GM23248 (cell line): ENCODE data around the gene CFH. TPM values are rescaled to one million over a fixed set of nuclear protein-coding genes. Genes with fewer than 3 reads are reported as not detected.

ENCODE experiments used
- DNase-seq: peaks from one replicate; pipeline ENCODE4 v3.0.0-alpha.2; 2015
- H2AFZ ChIP-seq: fragments of 200-600 bp; sonication (generic); 2 replicates; pipeline ENCODE4 v1.6.1; 2016; ENCODE audit warnings: antibody characterized with exemption
- H3F3A ChIP-seq: fragments of 200-600 bp; sonication (generic); 2 replicates; pipeline ENCODE4 v1.6.1; 2016; ENCODE audit warnings: mild to moderate bottlenecking, antibody characterized with exemption, mixed run types; ENCODE audit not compliant: insufficient read depth
- H3K27ac ChIP-seq: fragments of 200-600 bp; sonication (generic); 2 replicates; pipeline ENCODE4 v1.5.1; 2016; ENCODE audit warnings: mild to moderate bottlenecking
- H3K27me3 ChIP-seq: fragments of 200-600 bp; sonication (generic); replicated peaks from 2 replicates; pipeline ENCODE4 v1.6.1; 2016; ENCODE audit warnings: mild to moderate bottlenecking; ENCODE audit not compliant: insufficient read depth
- H3K36me3 ChIP-seq: fragments of 200-600 bp; sonication (generic); 2 replicates; pipeline ENCODE4 v1.6.1; 2016; ENCODE audit warnings: low read depth, mild to moderate bottlenecking
- H3K4me1 ChIP-seq: fragments of 200-600 bp; sonication (generic); 2 replicates; pipeline ENCODE4 v1.6.1; 2016; ENCODE audit warnings: mild to moderate bottlenecking; ENCODE audit not compliant: insufficient read depth
- H3K4me2 ChIP-seq: fragments of 200-600 bp; sonication (generic); one replicate; pipeline ENCODE4 v1.6.1; 2016; ENCODE audit warnings: mild to moderate bottlenecking; ENCODE audit not compliant: unreplicated experiment
- H3K4me3 ChIP-seq: fragments of 200-600 bp; sonication (generic); 2 replicates; pipeline ENCODE4 v1.5.1; 2016; ENCODE audit warnings: mild to moderate bottlenecking
- H3K79me2 ChIP-seq: fragments of 200-600 bp; sonication (generic); 2 replicates; pipeline ENCODE4 v1.6.1; 2016; ENCODE audit warnings: mild to moderate bottlenecking; ENCODE audit not compliant: insufficient read depth
- H3K9ac ChIP-seq: fragments of 200-600 bp; sonication (generic); 2 replicates; pipeline ENCODE4 v1.6.1; 2016; ENCODE audit warnings: mild to moderate bottlenecking
- H3K9me2 ChIP-seq: fragments of 200-600 bp; sonication (generic); 2 replicates; pipeline ENCODE4 v1.6.1; 2016; ENCODE audit warnings: mixed run types, mild to moderate bottlenecking, moderate library complexity; ENCODE audit not compliant: insufficient read depth
- H3K9me3 ChIP-seq: fragments of 200-600 bp; sonication (generic); one replicate; pipeline ENCODE4 v1.6.1; 2017; ENCODE audit warnings: low read depth
- H4K20me1 ChIP-seq: fragments of 200-600 bp; sonication (generic); 2 replicates; pipeline ENCODE4 v1.6.0; 2016; ENCODE audit not compliant: insufficient read depth
- EZH2 ChIP-seq: fragments of 200-600 bp; sonication (generic); IDR thresholded peaks from 2 replicates; pipeline ENCODE4 v1.6.1; 2018; ENCODE audit warnings: antibody characterized with exemption, mild to moderate bottlenecking; ENCODE audit not compliant: insufficient read depth, poor library complexity, severe bottlenecking
- EZH2phosphoT487 ChIP-seq: fragments of 200-600 bp; sonication (generic); IDR thresholded peaks from 2 replicates; pipeline ENCODE4 v1.6.1; 2018; ENCODE audit warnings: antibody characterized with exemption, moderate library complexity, mild to moderate bottlenecking, low read depth; ENCODE audit not compliant: insufficient read depth
- WGBS, 2 experiments: methylation state at CpG; one replicate each; pipeline ENCODE4 v1.1.6; 2015 to 2017; ENCODE audit warnings: low lambda C conversion rate in 2 of 2, low coverage in 1 of 2; ENCODE audit errors: missing lambda C conversion rate in 2 of 2; 5-methylcytosine and 5-hydroxymethylcytosine counted together
- in situ Hi-C: fragments of 300-500 bp; cut with MboI; formaldehyde crosslinking; loops from 2 replicates; pipeline ENCODE4 v1.15.0; 2020
- polyA plus RNA-seq: library from polyadenylated mRNA; unstranded; fragments of >200 nt; fragmentation: Nextera tagmentation; extraction: Ambion mirVana; gene quantifications from 2 replicates; pipeline ENCODE4 v1.2.1, GENCODE V29; 2016
- total RNA-seq: library from RNA; depleted of rRNA; stranded (reverse); fragments of >200 nt; shearing (Covaris generic); gene quantifications from 2 replicates; pipeline ENCODE4 v1.2.3, GENCODE V29; 2014

The CFH gene
- total and polyA plus RNA-seq, 2 experiments from 2014 or later = 19.3 to 22.7 TPM

DNA sequence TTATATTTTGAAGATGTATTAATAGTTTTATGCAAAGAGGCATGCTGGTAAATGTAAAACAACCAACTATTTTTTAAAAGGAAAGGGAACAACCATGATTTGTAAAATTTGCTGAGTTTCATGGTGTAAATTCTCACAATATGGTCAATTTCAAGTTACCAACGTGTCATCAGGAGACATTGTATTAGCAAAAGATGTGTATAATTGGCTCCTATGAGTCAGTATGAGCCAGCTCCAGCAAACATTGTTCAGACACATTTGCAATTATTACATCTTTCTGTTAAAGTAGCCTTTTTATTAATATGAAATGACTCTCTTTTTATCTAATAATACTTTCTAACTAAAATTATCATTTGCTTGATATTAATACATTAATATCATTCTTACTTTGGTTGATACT lies 15.3 kb downstream of the CFH start:
- no peaks in the 10 kb centered on the region for H4K20me1 ChIP-seq
- H3K9me2 ChIP-seq = no peaks in the 10 kb centered on the region
- no peaks in the 10 kb centered on the region for H3F3A ChIP-seq
- no peak for TF ChIP-seq EZH2
- TF ChIP-seq EZH2phosphoT487 = no peak
- H3K79me2 ChIP-seq = no peaks in the 10 kb centered on the region
- in situ Hi-C loops = loop anchor here (10.0 to 25.0 kb wide), 2 partner anchors 330 to 502 kb away; no protein-coding TSS in a partner anchor
- DNase-seq = peak; percentile 29
- H3K4me1 ChIP-seq = no peaks in the 10 kb centered on the region
- 41 to 44% methylated on average over 1 of the region's 1 CpG for WGBS, 2 experiments
- H3K4me2 ChIP-seq = no peak overlapping the region
- peaks cover 9% of the 10 kb centered on the region for H3K9me3 ChIP-seq
- H3K27me3 ChIP-seq = no peaks in the 10 kb centered on the region
- no peak overlapping the region for H3K9ac ChIP-seq
- H3K36me3 ChIP-seq = no peaks in the 10 kb centered on the region
- no peak overlapping the region for H2AFZ ChIP-seq
- no peak overlapping the region for H3K4me3 ChIP-seq
- no peak overlapping the region for H3K27ac ChIP-seq

DNA sequence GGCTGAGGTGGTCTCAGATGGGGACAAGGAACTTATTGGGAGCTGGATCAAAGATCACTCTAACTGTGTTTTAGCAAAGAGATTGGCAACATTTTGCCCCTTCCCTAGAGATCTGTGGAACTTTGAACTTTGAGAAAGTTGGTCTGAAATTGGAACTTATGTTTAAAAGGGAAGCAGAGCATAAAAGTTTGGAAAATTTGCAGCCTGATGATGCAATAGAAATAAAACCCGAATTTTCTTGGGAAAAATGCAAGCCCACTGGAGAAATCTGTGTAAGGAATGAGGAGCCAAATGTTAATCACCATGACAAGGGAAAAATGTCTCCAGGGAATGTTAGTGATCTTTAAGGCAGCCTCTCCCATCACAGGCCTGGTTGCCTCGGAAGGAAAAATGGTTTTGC lies 17.2 kb downstream of the CFH start:
- Histone ChIP-seq H3F3A (no peaks in the 10 kb centered on the region), H2AFZ (no peak overlapping the region), H3K4me3 (no peak overlapping the region), H3K4me1 (no peaks in the 10 kb centered on the region), H3K9me3 (peaks cover 9% of the 10 kb centered on the region), H3K4me2 (no peak overlapping the region), H3K27me3 (no peaks in the 10 kb centered on the region), H3K9ac (no peak overlapping the region), H3K9me2 (no peaks in the 10 kb centered on the region), H4K20me1 (no peaks in the 10 kb centered on the region), H3K79me2 (no peaks in the 10 kb centered on the region), H3K27ac (no peak overlapping the region), H3K36me3 (no peaks in the 10 kb centered on the region)
- no peak for TF ChIP-seq EZH2phosphoT487
- TF ChIP-seq EZH2 = no peak
- WGBS, 2 experiments = 41 to 46% methylated on average over 2 of the region's 2 CpGs
- in situ Hi-C loops = loop anchor here (10.0 to 25.0 kb wide), 2 partner anchors 332 to 504 kb away; no protein-coding TSS in a partner anchor
- DNase-seq = no peak

DNA sequence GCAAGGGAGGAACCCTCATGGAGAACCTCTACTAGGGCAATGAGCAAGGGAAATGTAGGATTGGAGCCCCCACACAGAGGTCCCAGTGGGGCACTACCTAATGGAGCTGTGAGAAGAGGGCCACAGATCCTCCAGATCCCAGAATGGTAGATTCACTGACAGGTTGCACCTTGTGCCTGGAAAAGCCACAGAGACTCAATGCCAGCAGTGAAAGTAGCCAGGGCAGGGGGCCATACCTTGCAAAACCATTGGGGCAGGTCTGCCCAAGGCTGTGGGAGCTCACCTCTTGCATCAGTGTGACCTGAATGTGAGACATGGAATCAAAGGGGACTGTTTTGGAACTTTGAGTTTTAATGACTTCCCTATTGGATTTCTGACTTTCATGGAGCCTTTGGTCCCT lies 17.9 kb downstream of the CFH start:
- no peak for DNase-seq
- in situ Hi-C loops = loop anchor here (10.0 to 25.0 kb wide), 2 partner anchors 332 to 505 kb away; no protein-coding TSS in a partner anchor
- Histone ChIP-seq H3K4me2 (no peak overlapping the region), H3K9me2 (no peaks in the 10 kb centered on the region), H3F3A (no peaks in the 10 kb centered on the region), H3K27ac (no peak overlapping the region), H3K4me1 (no peaks in the 10 kb centered on the region), H4K20me1 (no peaks in the 10 kb centered on the region), H3K4me3 (no peak overlapping the region), H3K9me3 (peaks cover 9% of the 10 kb centered on the region), H3K27me3 (no peaks in the 10 kb centered on the region), H2AFZ (no peak overlapping the region), H3K9ac (no peak overlapping the region), H3K36me3 (no peaks in the 10 kb centered on the region), H3K79me2 (no peaks in the 10 kb centered on the region)
- no peak for TF ChIP-seq EZH2phosphoT487
- no peak for TF ChIP-seq EZH2

DNA sequence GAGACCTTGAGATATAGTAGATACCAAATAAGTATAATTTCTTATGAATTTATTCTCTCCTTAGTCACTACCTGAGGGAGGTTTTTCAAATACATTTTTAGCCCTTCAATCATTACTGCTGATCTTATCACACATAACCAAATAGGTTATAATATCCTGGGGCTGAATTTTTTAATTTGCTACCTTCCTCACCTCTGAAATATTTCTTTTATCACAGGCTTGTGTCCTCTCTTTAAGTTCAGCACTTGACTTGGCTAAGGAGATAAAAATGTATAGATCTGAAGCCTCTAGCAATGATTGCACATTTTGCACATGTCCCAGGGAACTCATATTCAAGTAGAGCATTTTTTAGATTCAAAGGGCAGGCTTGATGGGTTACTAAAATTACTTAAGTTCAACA lies 23.1 kb downstream of the CFH start:
- H3F3A ChIP-seq = no peaks in the 10 kb centered on the region
- TF ChIP-seq EZH2phosphoT487 = no peak
- no peak for TF ChIP-seq EZH2
- DNase-seq = no peak
- H3K9me3 ChIP-seq = no peaks in the 10 kb centered on the region
- no peak overlapping the region for H3K4me2 ChIP-seq
- H3K27me3 ChIP-seq = no peaks in the 10 kb centered on the region
- in situ Hi-C loops = loop anchor here (25.0 kb wide), 1 partner anchor 338 kb away; no protein-coding TSS in a partner anchor
- H3K4me3 ChIP-seq = no peak overlapping the region
- H3K4me1 ChIP-seq = peaks cover 18% of the 10 kb centered on the region
- no peak overlapping the region for H3K9ac ChIP-seq
- H2AFZ ChIP-seq = no peak overlapping the region
- no peaks in the 10 kb centered on the region for H3K36me3 ChIP-seq
- no peaks in the 10 kb centered on the region for H3K9me2 ChIP-seq
- no peak overlapping the region for H3K27ac ChIP-seq
- H3K79me2 ChIP-seq = no peaks in the 10 kb centered on the region
- no peaks in the 10 kb centered on the region for H4K20me1 ChIP-seq

DNA sequence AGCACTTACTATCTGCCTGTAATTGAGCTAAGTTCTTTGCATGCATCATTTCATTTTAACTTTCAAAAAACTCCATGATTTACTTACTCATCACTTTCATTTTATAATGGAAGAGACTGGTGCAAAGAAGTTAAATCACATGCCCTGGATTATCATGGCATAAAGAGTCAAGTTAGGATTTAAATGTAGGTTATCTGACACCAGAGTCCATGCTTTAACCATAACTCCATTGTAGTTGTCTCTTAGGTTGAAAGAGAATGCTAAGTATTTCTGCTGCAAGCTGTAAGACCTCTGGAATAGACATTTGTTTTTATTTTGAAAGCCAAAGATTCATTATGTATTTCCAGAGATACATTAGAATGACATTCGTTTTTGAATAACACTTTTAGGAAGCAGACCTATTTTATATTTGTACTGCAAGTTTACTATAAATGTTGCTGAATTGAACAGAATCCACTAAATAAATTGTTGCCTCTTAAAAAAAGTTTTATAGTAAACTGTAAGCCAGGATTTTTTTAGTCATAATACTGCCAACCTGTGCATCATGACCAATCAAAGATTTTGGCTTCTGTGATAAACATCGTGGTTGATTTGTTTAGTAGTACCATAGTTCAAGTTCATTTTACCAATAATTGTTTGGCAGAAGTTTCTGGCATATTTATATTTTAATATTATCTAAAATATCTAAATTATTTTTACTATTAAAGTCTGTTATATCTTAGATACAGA lies 26.1 kb downstream of the CFH start:
- no peaks in the 10 kb centered on the region for H3K9me3 ChIP-seq
- no peak overlapping the region for H3K9ac ChIP-seq
- H3F3A ChIP-seq = no peaks in the 10 kb centered on the region
- in situ Hi-C loops = no loop called here
- H4K20me1 ChIP-seq = no peaks in the 10 kb centered on the region
- TF ChIP-seq EZH2phosphoT487 (no peak), EZH2 (no peak)
- no peaks in the 10 kb centered on the region for H3K36me3 ChIP-seq
- H3K27me3 ChIP-seq = no peaks in the 10 kb centered on the region
- H3K27ac ChIP-seq = no peak overlapping the region
- no peak overlapping the region; the same call in 1 of the 2 replicates for H2AFZ ChIP-seq
- WGBS, 2 experiments = 49 to 53% methylated on average over 2 of the region's 2 CpGs
- no peak overlapping the region for H3K4me3 ChIP-seq
- no peaks in the 10 kb centered on the region for H3K79me2 ChIP-seq
- peak; percentile 22 for DNase-seq
- H3K4me1 ChIP-seq = peaks cover 18% of the 10 kb centered on the region
- peak overlapping the region; percentile 4 for H3K4me2 ChIP-seq
- H3K9me2 ChIP-seq = no peaks in the 10 kb centered on the region; the same call in 1 of the 2 replicates
